NCI-H2171 (cell line): ENCODE measurements around the gene PLEKHH1.

ENCODE experiments used
- DNase-seq: peaks from one replicate; lab custom pipeline; 2025; lab: John Stamatoyannopoulos, UW

The PLEKHH1 gene

DNA sequence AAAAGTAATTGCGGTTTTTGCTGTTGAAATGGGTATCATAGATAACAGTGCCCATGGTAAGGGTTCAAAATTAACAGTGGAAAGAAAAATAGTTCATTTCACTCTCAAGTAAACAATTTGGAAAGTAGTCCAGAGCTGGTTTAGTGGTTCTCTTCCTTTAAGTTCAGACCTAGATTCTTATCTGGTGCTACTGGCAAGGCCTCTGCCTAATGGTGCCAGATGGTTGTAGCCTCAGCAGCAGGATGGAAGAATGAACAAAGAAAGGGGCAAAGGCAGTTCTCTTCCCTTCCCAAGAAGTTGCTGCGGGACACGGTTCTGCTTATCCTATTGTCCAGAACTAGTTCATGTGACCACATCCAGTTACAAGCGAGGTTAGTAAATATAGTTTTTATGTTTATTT is 97.1 kb downstream of the PLEKHH1 start:
- DNase-seq: no peak

- DNase-seq: no peak
Observed at GRCh38 chr14:67630938-67631337, 97.8 kb downstream of the PLEKHH1 start.

DNA sequence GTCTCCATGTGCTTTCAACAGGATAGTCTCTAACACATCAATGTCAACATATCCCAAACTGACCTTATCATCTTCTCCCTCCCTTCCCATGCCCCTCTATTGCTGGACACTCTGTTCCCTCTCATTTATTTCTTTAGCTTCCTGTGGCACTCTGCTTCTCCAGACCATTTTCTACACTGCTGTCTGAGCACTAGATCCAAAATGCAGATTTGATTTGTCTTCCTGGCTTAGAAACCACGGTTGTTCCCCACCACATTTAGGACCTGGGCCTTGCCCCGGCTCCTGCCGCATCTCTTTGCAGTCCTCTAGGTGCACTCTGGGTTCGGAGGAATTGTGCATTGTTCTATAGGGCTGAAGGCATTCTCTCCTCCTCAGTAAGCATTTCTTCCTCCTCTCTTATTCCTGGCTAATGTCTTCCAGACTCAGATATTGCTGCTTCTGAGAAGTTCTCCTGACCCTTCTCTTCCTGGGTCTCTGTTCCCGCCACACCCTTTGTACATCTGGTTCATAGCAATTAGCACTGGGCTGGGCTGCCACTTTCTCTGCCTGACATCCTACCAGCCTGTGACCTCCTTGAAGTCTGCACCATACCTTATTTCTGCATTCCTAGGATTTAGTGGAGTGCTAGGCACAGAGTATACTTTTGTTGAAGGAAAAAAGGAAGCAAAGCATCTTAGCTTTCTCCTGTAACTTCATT is 100.5 kb downstream of the PLEKHH1 start:
- DNase-seq: no peak

- DNase-seq: peak; percentile 63
Observed at GRCh38 chr14:67636361-67636919, 103.3 kb downstream of the PLEKHH1 start.

GRCh38 chr14:67638642-67639041 is 105.6 kb downstream of the PLEKHH1 start:
- DNase-seq: no peak
